HepG2 (cell line): ENCODE data around the gene POLR3F. TPM values are rescaled to one million over a fixed set of nuclear protein-coding genes. Genes with fewer than 3 reads are reported as not detected.
A peak's percentile ranks its signal among the peaks of the same experiment; 100 is the strongest.

Experiments used
- AHR ChIP-seq: IDR thresholded peaks from 2 replicates; pipeline ENCODE4 v1.6.1; 2018; ENCODE audit warnings: missing genetic modification reagents, missing compliant biosample characterization
- ARID2 ChIP-seq: sonication (generic); formaldehyde crosslinking; IDR thresholded peaks from 2 replicates; pipeline ENCODE4 v1.8.1; 2022; ENCODE audit warnings: mild to moderate bottlenecking, missing genetic modification reagents, borderline replicate concordance
- CCDC6 ChIP-seq: sonication (generic); formaldehyde crosslinking; IDR thresholded peaks from 2 replicates; pipeline ENCODE4 v1.8.1; 2022; ENCODE audit warnings: mild to moderate bottlenecking, missing genetic modification reagents, moderate library complexity
- GMEB2 ChIP-seq: IDR thresholded peaks from 2 replicates; pipeline ENCODE4 v1.6.1; 2016; ENCODE audit warnings: missing biosample characterization, missing genetic modification reagents, low read depth
- ISX ChIP-seq: sonication (generic); formaldehyde crosslinking; conservative IDR thresholded peaks from 2 replicates; pipeline ENCODE4 v1.5.0; 2020; ENCODE audit warnings: missing genetic modification reagents
- NFATC3 ChIP-seq: sonication (generic); formaldehyde crosslinking; IDR thresholded peaks from 2 replicates; pipeline ENCODE4 v1.5.1; 2020; ENCODE audit warnings: mild to moderate bottlenecking, missing genetic modification reagents
- NR2C2 ChIP-seq: sonication (generic); formaldehyde crosslinking; IDR thresholded peaks from 2 replicates; pipeline ENCODE4 v1.4.0; 2020; ENCODE audit warnings: missing genetic modification reagents, mild to moderate bottlenecking, moderate library complexity, borderline replicate concordance
- PHF21A ChIP-seq: sonication (generic); formaldehyde crosslinking; IDR thresholded peaks from 2 replicates; pipeline ENCODE4 v1.5.0; 2020; ENCODE audit warnings: mild to moderate bottlenecking, missing genetic modification reagents
- RERE ChIP-seq: IDR thresholded peaks from 2 replicates; pipeline ENCODE4 v1.6.1; 2016; ENCODE audit warnings: low read depth, missing genetic modification reagents, missing compliant biosample characterization
- ZBTB8A ChIP-seq: sonication (generic); formaldehyde crosslinking; IDR thresholded peaks from 2 replicates; pipeline ENCODE4 v1.4.0; 2020; ENCODE audit warnings: mild to moderate bottlenecking, low read depth, missing genetic modification reagents, borderline replicate concordance
- ZC3H13 ChIP-seq: sonication (generic); formaldehyde crosslinking; IDR thresholded peaks from 2 replicates; pipeline ENCODE4 v1.8.1; 2023; ENCODE audit warnings: mild to moderate bottlenecking, missing genetic modification reagents, moderate library complexity
- ZNF292 ChIP-seq: sonication (generic); formaldehyde crosslinking; IDR thresholded peaks from 2 replicates; pipeline ENCODE4 v1.8.1; 2022; ENCODE audit warnings: mild to moderate bottlenecking, low read depth, missing genetic modification reagents, borderline replicate concordance
- ZNF383 ChIP-seq: sonication (generic); formaldehyde crosslinking; IDR thresholded peaks from 2 replicates; pipeline ENCODE4 v1.4.0; 2020; ENCODE audit warnings: missing genetic modification reagents, mild to moderate bottlenecking, borderline replicate concordance
- ZNF687 ChIP-seq: sonication (generic); formaldehyde crosslinking; IDR thresholded peaks from 2 replicates; pipeline ENCODE4 v1.5.1; 2020; ENCODE audit warnings: mild to moderate bottlenecking, missing genetic modification reagents, moderate library complexity
- ZNF777 ChIP-seq: sonication (generic); formaldehyde crosslinking; IDR thresholded peaks from 2 replicates; pipeline ENCODE4 v1.4.0; 2020; ENCODE audit warnings: missing genetic modification reagents
- ZNF83 ChIP-seq: sonication (generic); formaldehyde crosslinking; IDR thresholded peaks from 2 replicates; pipeline ENCODE4 v1.4.0; 2020; ENCODE audit warnings: missing genetic modification reagents, mild to moderate bottlenecking, borderline replicate concordance
- polyA plus RNA-seq, 8 experiments: library from polyadenylated mRNA; depleted of rRNA in 3 of 8; stranded (reverse) in 7 of 8; unstranded in 1 of 8; fragments of >200 nt; fragmentation: Illumina TruSeq in 4 of 8; extraction: Trizol in 4 of 8; gene quantifications; 2 replicates each; pipeline versions ENCODE4 v1.2.1 to v1.2.3, GENCODE V29; 2011 to 2016; ENCODE audit warnings: low read depth in 4 of 8, missing spikeins in 1 of 8, mixed read lengths in 1 of 8; ENCODE audit not compliant: insufficient read depth in 1 of 8
- total RNA-seq, 5 experiments: library from RNA; depleted of rRNA; stranded (reverse); fragments of >200 nt; fragmentation: Illumina TruSeq; extraction: Trizol; gene quantifications; 2 replicates each; pipeline ENCODE4 v1.2.3, GENCODE V29; 2016; ENCODE audit warnings: low read depth in 1 of 5

The POLR3F gene
- total and polyA plus RNA-seq, 2 of the 13 experiments (the other 11 are each of a cell fraction or from before 2014, with no cell fraction given) = 11.7 to 25.5 TPM

GRCh38 chr20:18507218-18508191 is 40.3 kb downstream of the POLR3F start, which contains the start of gene SEC23B (continued):
- peak; percentile 92; the same call in 1 of the 2 replicates for TF ChIP-seq AHR (CRISPR knock-in tag)
- no peak; the same call in 1 of the 2 replicates for TF ChIP-seq ZNF83
- TF ChIP-seq ISX (CRISPR knock-in tag) = peak; percentile 49
- peak; percentile 65 for TF ChIP-seq RERE
- peak; percentile 64 for TF ChIP-seq ZNF292 (CRISPR knock-in tag)
- peak; percentile 98 for TF ChIP-seq ZNF687 (CRISPR knock-in tag)
- TF ChIP-seq NR2C2 (CRISPR knock-in tag) = peak; percentile 81; the same call in 1 of the 2 replicates
- TF ChIP-seq ZC3H13 (CRISPR knock-in tag) = peak; percentile 87; the same call in 1 of the 2 replicates
- TF ChIP-seq ZBTB8A (CRISPR knock-in tag) = peak; percentile 31; the same call in 1 of the 2 replicates
- no peak; the same call in 1 of the 2 replicates for TF ChIP-seq GMEB2 (CRISPR knock-in tag)
- peak; percentile 95; the same call in 1 of the 2 replicates for TF ChIP-seq PHF21A (CRISPR knock-in tag)
- peak; percentile 97 for TF ChIP-seq CCDC6
- peak; percentile 54 for TF ChIP-seq ZNF777 (CRISPR knock-in tag)
- TF ChIP-seq ZNF383 (CRISPR knock-in tag) = peak; percentile 86
- peak; percentile 85; the same call in 1 of the 2 replicates for TF ChIP-seq NFATC3 (CRISPR knock-in tag)
- TF ChIP-seq ARID2 (CRISPR knock-in tag) = 0 out of 2 replicates have a peak, but pooled peaks have one; percentile 31
